ENCODE results near the gene WDR87.

DNA sequence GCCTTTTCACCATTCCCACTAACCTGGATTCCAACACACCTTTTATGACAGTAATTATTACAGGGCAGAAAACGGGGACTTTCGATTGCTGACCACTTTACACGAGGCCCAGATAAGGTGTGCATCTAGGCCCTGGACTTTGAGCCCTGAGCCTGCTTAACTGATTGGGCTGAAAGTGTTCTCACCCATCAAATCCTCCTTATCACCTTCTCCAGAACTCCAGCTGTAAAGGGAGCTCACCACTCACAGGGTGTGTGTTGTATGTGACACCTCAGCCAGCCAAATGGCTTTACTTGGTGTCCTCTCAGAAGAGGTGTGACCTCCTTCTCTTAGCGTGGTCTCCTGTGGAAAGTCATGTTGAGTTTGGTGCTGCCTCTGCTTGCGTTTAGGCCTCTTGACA is 37.1 kb upstream of the WDR87 start:
- TF ChIP-seq, protein P1, sequence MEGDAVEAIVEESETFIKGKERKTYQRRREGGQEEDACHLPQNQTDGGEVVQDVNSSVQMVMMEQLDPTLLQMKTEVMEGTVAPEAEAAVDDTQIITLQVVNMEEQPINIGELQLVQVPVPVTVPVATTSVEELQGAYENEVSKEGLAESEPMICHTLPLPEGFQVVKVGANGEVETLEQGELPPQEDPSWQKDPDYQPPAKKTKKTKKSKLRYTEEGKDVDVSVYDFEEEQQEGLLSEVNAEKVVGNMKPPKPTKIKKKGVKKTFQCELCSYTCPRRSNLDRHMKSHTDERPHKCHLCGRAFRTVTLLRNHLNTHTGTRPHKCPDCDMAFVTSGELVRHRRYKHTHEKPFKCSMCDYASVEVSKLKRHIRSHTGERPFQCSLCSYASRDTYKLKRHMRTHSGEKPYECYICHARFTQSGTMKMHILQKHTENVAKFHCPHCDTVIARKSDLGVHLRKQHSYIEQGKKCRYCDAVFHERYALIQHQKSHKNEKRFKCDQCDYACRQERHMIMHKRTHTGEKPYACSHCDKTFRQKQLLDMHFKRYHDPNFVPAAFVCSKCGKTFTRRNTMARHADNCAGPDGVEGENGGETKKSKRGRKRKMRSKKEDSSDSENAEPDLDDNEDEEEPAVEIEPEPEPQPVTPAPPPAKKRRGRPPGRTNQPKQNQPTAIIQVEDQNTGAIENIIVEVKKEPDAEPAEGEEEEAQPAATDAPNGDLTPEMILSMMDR (conservative IDR thresholded peaks at IDR 0.05): no peak
- no peak for TF ChIP-seq EZH2 (IDR thresholded peaks at IDR 0.05; ENCODE audit: low read depth)

All from PC-9 (cell line).